Effector memory CD8-positive, alpha-beta T cell (primary cell): ENCODE results near the gene INPPL1.
A peak's percentile ranks its signal among the peaks of the same experiment; 100 is the strongest.
"Not testable (repeated sequence)": the region's sequence is repeated elsewhere in the genome, so short reads cannot be mapped to it uniquely, and the experiment has no call there.

Experiments used
- ATAC-seq: fragments of 150-1000 bp; cut with Tn5 transposase; replicated peaks from 2 replicates; pipeline ENCODE4 v1.10.0; 2021; ENCODE audit warnings: mild to moderate bottlenecking, moderate library complexity
- DNase-seq, 3 experiments: peaks; one replicate each; pipeline ENCODE4 v3.0.0; 2021
- H3K27ac Mint-ChIP-seq, 2 donors: one replicate each; pipeline ENCODE4 v1.8.0; 2022; ENCODE audit warnings: mild to moderate bottlenecking in 2 of 2, mixed read lengths in 2 of 2, moderate library complexity in 2 of 2
- H3K27me3 Mint-ChIP-seq, 2 donors: one replicate each; pipeline ENCODE4 v1.8.0; 2022; ENCODE audit warnings: mixed read lengths in 2 of 2
- H3K36me3 Mint-ChIP-seq: one replicate; pipeline ENCODE4 v1.8.0; 2022; ENCODE audit warnings: mild to moderate bottlenecking, moderate library complexity, mixed read lengths; ENCODE audit not compliant: insufficient read depth
- H3K4me1 Mint-ChIP-seq, 2 donors: one replicate each; pipeline ENCODE4 v1.8.0; 2022; ENCODE audit warnings: low read depth in 2 of 2, mixed read lengths in 2 of 2
- H3K4me3 Mint-ChIP-seq, 2 donors: one replicate each; pipeline ENCODE4 v1.8.0; 2022; ENCODE audit warnings: mild to moderate bottlenecking in 2 of 2, mixed read lengths in 2 of 2, moderate library complexity in 2 of 2
- H3K9me3 Mint-ChIP-seq, 2 donors: one replicate each; pipeline ENCODE4 v1.8.0; 2022; ENCODE audit warnings: mixed read lengths in 2 of 2

The INPPL1 gene

DNA sequence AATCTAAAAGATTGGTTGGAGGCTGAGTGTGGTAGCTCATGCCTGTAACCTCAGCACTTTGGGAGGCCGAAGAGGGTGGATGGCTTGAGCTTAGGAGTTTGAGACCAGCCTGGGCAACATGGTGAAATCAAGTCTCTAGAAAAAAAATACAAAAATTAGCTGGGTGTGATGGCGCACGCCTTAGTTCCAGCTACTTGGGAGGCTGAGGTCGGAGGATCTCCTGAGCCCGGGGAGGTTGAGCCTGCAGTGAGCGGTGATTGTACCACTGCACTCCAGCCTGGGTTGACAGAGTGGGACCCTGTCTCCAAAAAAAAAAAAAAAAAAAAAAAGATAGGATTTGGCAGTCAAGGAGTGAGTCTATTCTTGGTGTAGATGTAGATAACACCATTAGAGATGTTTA lies 22.0 kb upstream of the INPPL1 start:
- Mint-ChIP-seq H3K27me3 (peaks cover 0 to 9% of the 10 kb centered on the region in 2 donors), H3K27ac (no peak overlapping the region), H3K4me3 (no peak overlapping the region), H3K36me3 (no peaks in the 10 kb centered on the region), H3K4me1 (no peaks in the 10 kb centered on the region), H3K9me3 (no peaks in the 10 kb centered on the region)
- DNase-seq (no peak), ATAC-seq (no peak)

GRCh38 chr11:72203163-72203562 lies 21.4 kb upstream of the INPPL1 start:
- H3K36me3 Mint-ChIP-seq = no peaks in the 10 kb centered on the region
- H3K27me3 Mint-ChIP-seq = peaks cover 0 to 9% of the 10 kb centered on the region in 2 donors
- H3K27ac Mint-ChIP-seq = no peak overlapping the region
- ATAC-seq (no peak), DNase-seq (no peak)
- H3K4me3 Mint-ChIP-seq = no peak overlapping the region
- H3K9me3 Mint-ChIP-seq = no peaks in the 10 kb centered on the region
- H3K4me1 Mint-ChIP-seq = no peaks in the 10 kb centered on the region

GRCh38 chr11:72204886-72205285 lies 19.7 kb upstream of the INPPL1 start:
- peaks cover 5 to 11% of the 10 kb centered on the region in 2 donors for H3K9me3 Mint-ChIP-seq
- no peaks in the 10 kb centered on the region for H3K4me1 Mint-ChIP-seq
- H3K27me3 Mint-ChIP-seq = peaks cover 15 to 25% of the 10 kb centered on the region in 2 donors
- no peak overlapping the region for H3K4me3 Mint-ChIP-seq
- ATAC-seq (no peak), DNase-seq (no peak)
- H3K36me3 Mint-ChIP-seq = no peaks in the 10 kb centered on the region
- no peak overlapping the region for H3K27ac Mint-ChIP-seq

DNA sequence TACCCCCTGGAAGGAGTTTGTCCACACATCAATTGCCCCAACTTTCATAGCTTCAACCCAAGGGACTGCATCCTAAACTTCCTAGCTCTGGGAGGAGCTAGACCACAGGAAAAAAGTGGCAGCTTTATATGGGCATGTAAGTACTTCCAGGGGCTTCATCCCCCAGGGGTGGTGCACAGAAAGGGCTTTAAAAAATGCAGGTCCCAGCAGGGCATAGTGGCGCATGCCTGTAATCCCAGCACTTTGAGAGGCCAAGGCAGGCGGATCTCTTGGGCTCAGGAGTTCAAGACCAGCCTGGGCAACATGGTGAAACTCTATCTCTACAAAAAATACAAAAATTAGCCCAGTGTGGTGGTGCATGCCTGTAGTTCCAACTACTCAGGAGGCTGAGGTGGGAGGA lies 17.8 kb upstream of the INPPL1 start:
- not testable (repeated sequence) for ATAC-seq, H3K27ac Mint-ChIP-seq, H3K4me3 Mint-ChIP-seq, H3K36me3 Mint-ChIP-seq, H3K4me1 Mint-ChIP-seq, DNase-seq
- peaks cover 7 to 13% of the 10 kb centered on the region in 2 donors for H3K9me3 Mint-ChIP-seq
- H3K27me3 Mint-ChIP-seq = peaks cover 29% of the 10 kb centered on the region in 2 donors

DNA sequence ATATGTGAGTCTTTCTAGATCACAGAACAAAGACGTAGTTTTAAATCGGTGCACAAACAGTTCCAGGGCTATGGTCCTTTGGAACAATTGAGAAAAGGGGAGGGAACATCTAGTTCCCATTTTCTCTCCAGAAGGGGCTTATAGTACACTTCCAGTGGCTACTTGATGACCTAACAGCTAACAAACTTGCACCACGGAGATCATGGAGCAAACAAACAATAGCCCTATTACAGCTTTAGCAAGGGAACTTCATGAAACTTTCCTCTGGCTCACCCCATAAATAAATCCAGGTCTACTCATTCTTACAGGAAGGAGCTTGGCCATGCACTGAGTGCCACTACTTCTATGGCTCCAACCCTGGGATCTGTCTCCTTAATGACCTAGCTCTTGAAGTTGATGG lies 16.3 kb upstream of the INPPL1 start:
- no peak overlapping the region for H3K4me3 Mint-ChIP-seq

DNA sequence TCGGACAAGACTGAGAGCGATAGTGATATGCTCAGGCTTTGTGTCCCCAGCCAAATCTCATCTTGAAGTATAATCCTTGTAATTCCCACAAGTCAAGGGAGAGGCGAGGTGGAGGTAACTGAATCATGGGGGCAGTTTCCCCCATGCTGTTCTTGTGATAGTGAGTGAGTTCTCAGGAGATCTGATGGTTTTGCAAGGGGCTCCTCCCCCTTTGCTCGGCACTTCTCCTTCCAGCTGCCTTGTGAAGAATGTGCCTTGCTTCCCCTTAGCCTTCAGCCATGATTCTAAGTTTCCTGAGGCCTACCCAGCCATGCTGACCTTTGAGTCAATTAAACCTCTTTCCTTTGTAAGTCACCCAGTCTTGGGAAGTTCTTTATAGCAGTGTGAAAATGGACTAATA lies 15.5 kb upstream of the INPPL1 start:
- DNase-seq = no peak
- no peak for ATAC-seq
- no peaks in the 10 kb centered on the region for H3K4me1 Mint-ChIP-seq
- H3K27ac Mint-ChIP-seq = no peak overlapping the region
- H3K4me3 Mint-ChIP-seq = no peak overlapping the region
- H3K9me3 Mint-ChIP-seq = peaks cover 7 to 13% of the 10 kb centered on the region in 2 donors
- H3K36me3 Mint-ChIP-seq = no peaks in the 10 kb centered on the region
- H3K27me3 Mint-ChIP-seq = peaks cover 29 to 34% of the 10 kb centered on the region in 2 donors

More for the DNA sequence above, 16.3 kb upstream of the INPPL1 start:
- no peaks in the 10 kb centered on the region for H3K4me1 Mint-ChIP-seq
- no peaks in the 10 kb centered on the region for H3K36me3 Mint-ChIP-seq
- H3K27ac Mint-ChIP-seq = no peak overlapping the region
- no peak for DNase-seq
- peaks cover 29 to 34% of the 10 kb centered on the region in 2 donors for H3K27me3 Mint-ChIP-seq
- no peak for ATAC-seq
- H3K9me3 Mint-ChIP-seq = peaks cover 7 to 13% of the 10 kb centered on the region in 2 donors

- no peak for DNase-seq
- Mint-ChIP-seq H3K4me3 (no peak within 1 kb of the TSS), H3K4me1 (peaks cover 4 to 5% of the 10 kb centered on the region in 2 donors), H3K36me3 (no peaks in the 10 kb centered on the region), H3K9me3 (no peaks in the 10 kb centered on the region), H3K27ac (no peak within 1 kb of the TSS), H3K27me3 (peaks cover 39 to 42% of the 10 kb centered on the region in 2 donors)
- ATAC-seq = no peak
Measured at GRCh38 chr11:72216638-72217037, 7.9 kb upstream of the INPPL1 start, which contains the start of gene FOLR2. Gene FOLR2, plus strand, starts transcription at chr11:72216794. Its CDS starts 1,791 bp downstream, at chr11:72218585.

DNA sequence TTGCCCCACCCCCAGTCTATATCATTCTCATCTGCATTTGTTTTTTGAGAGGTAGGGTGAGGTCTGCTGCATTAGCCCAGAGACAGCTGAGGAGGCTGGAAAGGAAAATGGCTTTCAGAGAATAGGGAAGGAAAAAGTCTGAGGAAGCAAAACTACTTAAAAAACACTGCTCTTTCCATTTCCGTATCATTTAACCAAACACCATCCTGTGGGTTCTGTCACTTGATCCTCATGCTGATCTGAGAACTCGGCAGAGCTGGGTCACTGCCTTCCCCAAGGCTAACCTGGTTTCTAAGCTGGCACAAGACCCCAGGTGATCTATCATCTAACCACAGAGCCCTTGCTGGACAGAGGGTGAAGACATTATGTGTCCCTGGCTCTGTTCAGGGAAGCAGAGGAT lies 6.7 kb upstream of the INPPL1 start:
- no peaks in the 10 kb centered on the region for H3K36me3 Mint-ChIP-seq
- peaks cover 11 to 14% of the 10 kb centered on the region in 2 donors for H3K4me1 Mint-ChIP-seq
- ATAC-seq (no peak), DNase-seq (no peak)
- peaks cover 36 to 39% of the 10 kb centered on the region in 2 donors for H3K27me3 Mint-ChIP-seq
- H3K4me3 Mint-ChIP-seq = no peak overlapping the region
- H3K9me3 Mint-ChIP-seq = no peaks in the 10 kb centered on the region
- peak overlapping the region in 1 of 2 donors; percentile 77 for H3K27ac Mint-ChIP-seq

DNA sequence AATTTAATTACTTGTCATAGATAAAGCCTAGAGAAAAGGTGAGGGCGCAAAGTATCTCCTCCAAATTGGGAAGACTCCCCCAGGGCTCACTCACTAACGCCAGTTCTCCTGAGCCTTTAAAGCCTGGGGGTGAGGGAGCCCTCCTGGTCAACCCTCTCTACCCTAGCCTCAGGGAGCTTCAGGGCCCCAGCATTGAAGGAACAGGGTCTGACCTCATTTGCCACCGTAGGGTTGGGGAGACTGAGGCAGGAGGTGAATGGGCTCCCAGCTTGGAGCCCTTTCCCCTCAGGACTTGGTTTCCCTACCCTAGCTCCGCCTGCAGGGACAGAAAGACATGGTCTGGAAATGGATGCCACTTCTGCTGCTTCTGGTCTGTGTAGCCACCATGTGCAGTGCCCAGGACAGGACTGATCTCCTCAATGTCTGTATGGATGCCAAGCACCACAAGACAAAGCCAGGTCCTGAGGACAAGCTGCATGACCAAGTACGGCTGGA lies 6.3 kb upstream of the INPPL1 start:
- Mint-ChIP-seq H3K9me3 (no peaks in the 10 kb centered on the region), H3K27ac (peak overlapping the region in 1 of 2 donors; percentile 77), H3K36me3 (no peaks in the 10 kb centered on the region), H3K4me3 (no peak overlapping the region), H3K4me1 (peaks cover 13 to 16% of the 10 kb centered on the region in 2 donors), H3K27me3 (peaks cover 36 to 39% of the 10 kb centered on the region in 2 donors)
- DNase-seq = no peak
- no peak for ATAC-seq

DNA sequence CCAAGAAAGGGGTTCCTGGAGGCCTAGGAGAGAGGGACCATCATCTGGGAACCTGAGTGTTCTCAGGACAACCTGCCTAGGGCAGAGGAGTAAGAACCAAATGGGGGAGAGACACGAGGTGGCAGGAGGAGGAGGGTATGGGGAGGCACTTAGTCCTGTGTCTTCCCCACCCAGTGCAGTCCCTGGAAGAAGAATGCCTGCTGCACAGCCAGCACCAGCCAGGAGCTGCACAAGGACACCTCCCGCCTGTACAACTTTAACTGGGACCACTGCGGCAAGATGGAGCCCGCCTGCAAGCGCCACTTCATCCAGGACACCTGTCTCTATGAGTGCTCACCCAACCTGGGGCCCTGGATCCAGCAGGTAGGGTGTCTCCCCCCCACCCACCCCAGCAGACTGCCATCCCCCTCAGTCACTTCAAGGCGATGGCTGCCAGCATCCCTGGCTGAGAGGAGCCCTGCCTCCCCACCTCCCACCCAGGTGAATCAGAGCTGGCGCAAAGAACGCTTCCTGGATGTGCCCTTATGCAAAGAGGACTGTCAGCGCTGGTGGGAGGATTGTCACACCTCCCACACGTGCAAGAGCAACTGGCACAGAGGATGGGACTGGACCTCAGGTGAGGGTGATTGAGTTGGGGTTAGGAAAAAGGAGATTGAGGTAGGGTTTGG lies 3.7 kb upstream of the INPPL1 start:
- no peak for DNase-seq
- peaks cover 29 to 32% of the 10 kb centered on the region in 2 donors for H3K27me3 Mint-ChIP-seq
- no peak overlapping the region for H3K4me3 Mint-ChIP-seq
- H3K4me1 Mint-ChIP-seq = peaks cover 23 to 27% of the 10 kb centered on the region in 2 donors
- peak overlapping the region in 1 of 2 donors; percentile 6 for H3K27ac Mint-ChIP-seq
- ATAC-seq = no peak
- H3K9me3 Mint-ChIP-seq = no peaks in the 10 kb centered on the region
- peaks cover 4% of the 10 kb centered on the region for H3K36me3 Mint-ChIP-seq

GRCh38 chr11:72221386-72222075 lies 3.0 kb upstream of the INPPL1 start:
- Mint-ChIP-seq H3K27me3 (peaks cover 22 to 25% of the 10 kb centered on the region in 2 donors), H3K27ac (peak overlapping the region; percentile 6 to 98), H3K36me3 (peaks cover 9% of the 10 kb centered on the region), H3K4me1 (peaks cover 30 to 34% of the 10 kb centered on the region in 2 donors), H3K9me3 (no peaks in the 10 kb centered on the region), H3K4me3 (no peak overlapping the region)
- DNase-seq (no peak), ATAC-seq (no peak)

DNA sequence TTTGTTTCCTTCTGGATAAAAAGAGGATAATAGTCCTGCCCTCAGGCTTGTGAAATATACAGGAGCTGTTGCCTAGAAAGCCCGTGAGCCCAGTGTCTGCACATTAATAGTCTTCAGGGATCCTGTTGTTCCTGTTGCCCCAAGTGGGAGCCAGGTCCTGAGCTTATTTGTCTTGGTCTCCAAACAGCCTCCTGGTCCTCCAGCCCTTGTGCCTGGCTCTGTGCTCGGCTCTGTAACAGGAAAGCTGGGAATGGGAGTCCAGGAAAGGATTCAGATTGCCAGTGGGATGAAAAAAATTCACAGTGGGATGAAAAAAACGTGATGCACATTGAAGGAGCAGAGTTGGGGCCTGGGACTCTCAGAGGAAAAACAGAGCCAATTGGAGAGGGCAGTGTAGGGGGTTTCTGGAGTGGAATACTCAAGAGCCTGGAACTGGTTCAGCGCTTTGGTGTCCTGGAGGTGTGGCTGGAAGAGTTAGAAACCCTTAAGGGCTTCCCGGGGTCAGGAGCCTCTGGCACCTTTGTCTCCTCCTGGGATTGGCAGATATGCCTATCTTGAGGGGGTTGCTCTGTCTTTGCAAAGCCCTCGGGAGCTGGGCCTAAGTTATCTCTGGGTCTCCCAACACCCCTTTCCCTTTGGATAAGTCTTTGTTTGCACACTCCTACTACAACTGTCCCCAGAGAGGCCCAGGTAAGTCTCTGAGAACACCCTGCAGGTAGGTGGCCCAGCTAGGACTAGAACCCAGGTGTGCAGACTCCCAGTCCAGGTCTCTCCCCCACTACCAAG lies 2.3 kb upstream of the INPPL1 start:
- Mint-ChIP-seq H3K4me1 (peaks cover 32 to 40% of the 10 kb centered on the region in 2 donors), H3K36me3 (peaks cover 9% of the 10 kb centered on the region), H3K27ac (peak overlapping the region; percentile 98), H3K27me3 (peaks cover 15 to 17% of the 10 kb centered on the region in 2 donors), H3K9me3 (no peaks in the 10 kb centered on the region), H3K4me3 (peak overlapping the region; percentile 98 to 99)
- DNase-seq = no peak
- ATAC-seq = no peak

DNA sequence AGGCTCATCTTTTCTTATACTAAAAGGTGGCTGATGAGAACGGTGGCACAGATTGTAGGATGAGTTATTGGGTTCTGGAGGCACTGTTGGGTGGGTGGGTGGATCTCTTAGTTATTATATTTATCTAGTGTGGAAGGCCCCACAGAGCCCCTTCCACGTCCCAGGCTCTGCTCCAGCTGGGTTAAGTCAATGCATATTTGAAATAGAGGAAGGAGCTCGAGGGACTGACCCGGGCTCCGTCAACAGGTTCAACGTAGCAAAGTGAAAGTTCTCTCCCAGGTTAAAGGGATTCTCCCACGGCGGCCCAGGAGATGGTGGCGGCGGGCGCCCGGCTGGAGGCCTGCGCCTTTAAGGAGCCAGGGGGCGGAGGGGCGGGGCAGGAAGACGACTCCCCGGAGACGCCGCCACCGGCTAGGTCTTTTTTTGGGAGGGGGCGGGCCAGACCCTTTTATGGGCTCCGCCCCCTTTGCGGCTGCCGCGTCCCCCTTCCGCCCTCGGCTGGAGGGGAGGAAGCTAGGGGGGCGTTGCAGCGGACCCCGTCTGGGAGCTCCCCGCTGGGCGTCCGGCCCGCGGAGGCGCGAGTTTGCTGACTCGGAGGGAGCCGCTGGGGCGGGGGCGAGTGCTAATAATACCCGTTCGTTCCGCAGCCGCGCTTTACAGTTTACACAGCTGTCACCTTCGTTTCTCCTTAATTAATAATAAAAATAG lies 1.5 kb upstream of the INPPL1 start:
- peak overlapping the region; percentile 98 to 99 for H3K4me3 Mint-ChIP-seq
- DNase-seq = peak; percentile 92 to 93 (median 92)
- H3K27ac Mint-ChIP-seq = peak overlapping the region; percentile 98
- H3K27me3 Mint-ChIP-seq = peaks cover 7 to 9% of the 10 kb centered on the region in 2 donors
- ATAC-seq = peak; percentile 74
- H3K9me3 Mint-ChIP-seq = no peaks in the 10 kb centered on the region
- H3K4me1 Mint-ChIP-seq = peaks cover 31 to 36% of the 10 kb centered on the region in 2 donors
- peaks cover 9% of the 10 kb centered on the region for H3K36me3 Mint-ChIP-seq
